ENCODE results near the gene DYNLT1. TPM values are rescaled to one million over a fixed set of nuclear protein-coding genes. Genes with fewer than 3 reads are reported as not detected.
A peak's percentile ranks its signal among the peaks of the same experiment; 100 is the strongest.

DYNLT1 gene
- total and polyA plus RNA-seq, 2 donors from 2014 or later: 145 to 406 TPM

- FAIRE-seq: no peak
- H3K36me3 ChIP-seq (ENCODE audit: control insufficient read depth in 2 of 3, insufficient read depth in 3 of 3, low read length in 3 of 3): no peaks in the 10 kb centered on the region
- peak within 1 kb of the TSS in 2 of 3 donors; percentile 13 to 33 for H3K4me3 ChIP-seq (ENCODE audit: low read length in 3 of 3)
- intact Hi-C loops (cut with DNase I): no loop called here
- no peaks in the 10 kb centered on the region for H3K27me3 ChIP-seq (ENCODE audit: control insufficient read depth, insufficient read depth, low read length)
- no peaks in the 10 kb centered on the region for H3K9me3 ChIP-seq (ENCODE audit: control insufficient read depth in 2 of 3, insufficient read depth in 1 of 3, low read length in 3 of 3)
- peak within 1 kb of the TSS in 1 of 3 donors; percentile 7 for H3K9ac ChIP-seq (ENCODE audit: low read length in 3 of 3)
- H3K4me1 ChIP-seq (ENCODE audit: control insufficient read depth in 2 of 3, insufficient read depth in 2 of 3, low read depth in 1 of 3, low read length in 3 of 3): peaks cover 0 to 10% (median 10%) of the 10 kb centered on the region in 3 donors
- DNase-seq: peak in 4 of 5 donors; percentile 40 to 90 (median 50)
- no peak for TF ChIP-seq CTCF (IDR thresholded peaks at IDR 0.05; ENCODE audit: borderline replicate concordance, extremely low read depth, insufficient read depth)
- H3K27ac ChIP-seq (ENCODE audit: low read depth in 2 of 2, low read length in 2 of 2): peak within 1 kb of the TSS; percentile 73 to 83
These were observed 5.0 kb upstream of the DYNLT1 start, which contains the start of gene SYTL3 for GRCh38 chr6:158649289-158650143. TSS of gene SYTL3 (plus strand) at chr6:158650054. CDS start at chr6:158663269, 13,215 bp downstream.

- TF ChIP-seq CTCF (IDR thresholded peaks at IDR 0.05; ENCODE audit: borderline replicate concordance, extremely low read depth, insufficient read depth): no peak
- DNase-seq (peak in 2 of 5 donors; percentile 6 to 8), FAIRE-seq (no peak)
- Histone ChIP-seq H3K9ac (ENCODE audit: low read length in 3 of 3) (no peak overlapping the region), H3K9me3 (ENCODE audit: control insufficient read depth in 2 of 3, insufficient read depth in 1 of 3, low read length in 3 of 3) (no peaks in the 10 kb centered on the region), H3K27ac (ENCODE audit: low read depth in 2 of 2, low read length in 2 of 2) (peak overlapping the region in 1 of 2 donors; percentile 83), H3K36me3 (ENCODE audit: control insufficient read depth in 2 of 3, insufficient read depth in 3 of 3, low read length in 3 of 3) (no peaks in the 10 kb centered on the region), H3K4me1 (ENCODE audit: control insufficient read depth in 2 of 3, insufficient read depth in 2 of 3, low read depth in 1 of 3, low read length in 3 of 3) (peaks cover 0 to 10% (median 4%) of the 10 kb centered on the region in 3 donors), H3K27me3 (ENCODE audit: control insufficient read depth, insufficient read depth, low read length) (no peaks in the 10 kb centered on the region), H3K4me3 (ENCODE audit: low read length in 3 of 3) (no peak overlapping the region)
- intact Hi-C loops (cut with DNase I): no loop called here
These were observed 4.2 kb upstream of the DYNLT1 start for GRCh38 chr6:158648682-158649131.

- no peak for FAIRE-seq
- Histone ChIP-seq H3K27me3 (ENCODE audit: control insufficient read depth, insufficient read depth, low read length) (no peaks in the 10 kb centered on the region), H3K9me3 (ENCODE audit: control insufficient read depth in 2 of 3, insufficient read depth in 1 of 3, low read length in 3 of 3) (no peaks in the 10 kb centered on the region), H3K4me3 (ENCODE audit: low read length in 3 of 3) (no peak overlapping the region), H3K4me1 (ENCODE audit: control insufficient read depth in 2 of 3, insufficient read depth in 2 of 3, low read depth in 1 of 3, low read length in 3 of 3) (peaks cover 0 to 17% (median 9%) of the 10 kb centered on the region in 3 donors), H3K27ac (ENCODE audit: low read depth in 2 of 2, low read length in 2 of 2) (no peak overlapping the region), H3K36me3 (ENCODE audit: control insufficient read depth in 2 of 3, insufficient read depth in 3 of 3, low read length in 3 of 3) (no peaks in the 10 kb centered on the region), H3K9ac (ENCODE audit: low read length in 3 of 3) (no peak overlapping the region)
- TF ChIP-seq CTCF (IDR thresholded peaks at IDR 0.05; ENCODE audit: borderline replicate concordance, extremely low read depth, insufficient read depth): no peak
- intact Hi-C loops (cut with DNase I): no loop called here
- peak in 1 of 5 donors; percentile 16 for DNase-seq
These were observed 3.0 kb upstream of the DYNLT1 start for GRCh38 chr6:158647501-158647900.
